Ishikawa (cell line): ENCODE data around the gene CDR2L.

ENCODE experiments used
- CEBPB ChIP-seq: IDR thresholded peaks from 2 replicates; pipeline ENCODE4 v1.6.1; 2012
- CREB1 ChIP-seq: IDR thresholded peaks from 2 replicates; pipeline ENCODE4 v1.6.1; 2012; ENCODE audit warnings: low read depth
- EGR1 ChIP-seq: IDR thresholded peaks from 2 replicates; pipeline ENCODE4 v1.6.1; 2012
- EP300 ChIP-seq: IDR thresholded peaks from 2 replicates; pipeline ENCODE4 v1.6.1; 2012; ENCODE audit warnings: borderline replicate concordance
- FOXM1 ChIP-seq: IDR thresholded peaks from 2 replicates; pipeline ENCODE4 v1.6.1; 2012; ENCODE audit warnings: low read depth, borderline replicate concordance
- MAX ChIP-seq: IDR thresholded peaks from 2 replicates; pipeline ENCODE4 v1.6.1; 2012
- NFIC ChIP-seq: IDR thresholded peaks from 2 replicates; pipeline ENCODE4 v1.6.1; 2012
- RAD21 ChIP-seq: IDR thresholded peaks from 2 replicates; pipeline ENCODE4 v1.6.1; 2012; ENCODE audit warnings: low read depth
- TAF1 ChIP-seq: IDR thresholded peaks from 2 replicates; pipeline ENCODE4 v1.6.1; 2012; ENCODE audit warnings: low read depth, mild to moderate bottlenecking
- TCF12 ChIP-seq: IDR thresholded peaks from 2 replicates; pipeline ENCODE4 v1.6.1; 2012; ENCODE audit warnings: low read depth
- TEAD4 ChIP-seq: IDR thresholded peaks from 2 replicates; pipeline ENCODE4 v1.6.1; 2012
- YY1 ChIP-seq: IDR thresholded peaks from 2 replicates; pipeline ENCODE4 v1.6.1; 2012; ENCODE audit warnings: low read depth
- ZBTB7A ChIP-seq: IDR thresholded peaks from 2 replicates; pipeline ENCODE4 v1.6.1; 2012; ENCODE audit warnings: low read depth
- TF ChIP-seq, protein P1 (sequence below): IDR thresholded peaks from 2 replicates; pipeline ENCODE4 v1.6.1; 2012
- TF ChIP-seq, protein P2 (sequence below): IDR thresholded peaks from 2 replicates; pipeline ENCODE4 v1.6.1; 2012; ENCODE audit warnings: low read depth, mild to moderate bottlenecking

CDR2L gene

GRCh38 chr17:75032720-75033280 is 45.4 kb downstream of the CDR2L start:
- TF ChIP-seq, protein P1, sequence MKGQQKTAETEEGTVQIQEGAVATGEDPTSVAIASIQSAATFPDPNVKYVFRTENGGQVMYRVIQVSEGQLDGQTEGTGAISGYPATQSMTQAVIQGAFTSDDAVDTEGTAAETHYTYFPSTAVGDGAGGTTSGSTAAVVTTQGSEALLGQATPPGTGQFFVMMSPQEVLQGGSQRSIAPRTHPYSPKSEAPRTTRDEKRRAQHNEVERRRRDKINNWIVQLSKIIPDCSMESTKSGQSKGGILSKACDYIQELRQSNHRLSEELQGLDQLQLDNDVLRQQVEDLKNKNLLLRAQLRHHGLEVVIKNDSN: no peak
- TF ChIP-seq NFIC (peak; percentile 55; the same call in 1 of the 2 replicates), TEAD4 (no peak), EGR1 (no peak), CEBPB (no peak), MAX (0 out of 2 replicates have a peak, but pooled peaks have one; percentile 25), FOXM1 (peak; percentile 7; the same call in 1 of the 2 replicates)

GRCh38 chr17:75033346-75034235 is 46.2 kb downstream of the CDR2L start:
- peak; percentile 12; the same call in 1 of the 2 replicates for TF ChIP-seq EP300
- 0 out of 2 replicates have a peak, but pooled peaks have one; percentile 9 for TF ChIP-seq YY1
- TF ChIP-seq TEAD4: peak; percentile 98
- TF ChIP-seq, protein P2, sequence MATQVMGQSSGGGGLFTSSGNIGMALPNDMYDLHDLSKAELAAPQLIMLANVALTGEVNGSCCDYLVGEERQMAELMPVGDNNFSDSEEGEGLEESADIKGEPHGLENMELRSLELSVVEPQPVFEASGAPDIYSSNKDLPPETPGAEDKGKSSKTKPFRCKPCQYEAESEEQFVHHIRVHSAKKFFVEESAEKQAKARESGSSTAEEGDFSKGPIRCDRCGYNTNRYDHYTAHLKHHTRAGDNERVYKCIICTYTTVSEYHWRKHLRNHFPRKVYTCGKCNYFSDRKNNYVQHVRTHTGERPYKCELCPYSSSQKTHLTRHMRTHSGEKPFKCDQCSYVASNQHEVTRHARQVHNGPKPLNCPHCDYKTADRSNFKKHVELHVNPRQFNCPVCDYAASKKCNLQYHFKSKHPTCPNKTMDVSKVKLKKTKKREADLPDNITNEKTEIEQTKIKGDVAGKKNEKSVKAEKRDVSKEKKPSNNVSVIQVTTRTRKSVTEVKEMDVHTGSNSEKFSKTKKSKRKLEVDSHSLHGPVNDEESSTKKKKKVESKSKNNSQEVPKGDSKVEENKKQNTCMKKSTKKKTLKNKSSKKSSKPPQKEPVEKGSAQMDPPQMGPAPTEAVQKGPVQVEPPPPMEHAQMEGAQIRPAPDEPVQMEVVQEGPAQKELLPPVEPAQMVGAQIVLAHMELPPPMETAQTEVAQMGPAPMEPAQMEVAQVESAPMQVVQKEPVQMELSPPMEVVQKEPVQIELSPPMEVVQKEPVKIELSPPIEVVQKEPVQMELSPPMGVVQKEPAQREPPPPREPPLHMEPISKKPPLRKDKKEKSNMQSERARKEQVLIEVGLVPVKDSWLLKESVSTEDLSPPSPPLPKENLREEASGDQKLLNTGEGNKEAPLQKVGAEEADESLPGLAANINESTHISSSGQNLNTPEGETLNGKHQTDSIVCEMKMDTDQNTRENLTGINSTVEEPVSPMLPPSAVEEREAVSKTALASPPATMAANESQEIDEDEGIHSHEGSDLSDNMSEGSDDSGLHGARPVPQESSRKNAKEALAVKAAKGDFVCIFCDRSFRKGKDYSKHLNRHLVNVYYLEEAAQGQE: no peak
- TF ChIP-seq RAD21: no peak
- TF ChIP-seq, protein P1: peak; percentile 91
- 0 out of 2 replicates have a peak, but pooled peaks have one; percentile 17 for TF ChIP-seq CREB1
- TF ChIP-seq CEBPB: peak; percentile 52; the same call in 1 of the 2 replicates
- no peak for TF ChIP-seq EGR1
- peak; percentile 92 for TF ChIP-seq MAX
- TF ChIP-seq TAF1: peak; percentile 23; the same call in 1 of the 2 replicates
- no peak; the same call in 1 of the 2 replicates for TF ChIP-seq TCF12
- peak; percentile 13; the same call in 1 of the 2 replicates for TF ChIP-seq FOXM1
- TF ChIP-seq NFIC: no peak; the same call in 1 of the 2 replicates
- TF ChIP-seq ZBTB7A: peak; percentile 38; the same call in 1 of the 2 replicates

DNA sequence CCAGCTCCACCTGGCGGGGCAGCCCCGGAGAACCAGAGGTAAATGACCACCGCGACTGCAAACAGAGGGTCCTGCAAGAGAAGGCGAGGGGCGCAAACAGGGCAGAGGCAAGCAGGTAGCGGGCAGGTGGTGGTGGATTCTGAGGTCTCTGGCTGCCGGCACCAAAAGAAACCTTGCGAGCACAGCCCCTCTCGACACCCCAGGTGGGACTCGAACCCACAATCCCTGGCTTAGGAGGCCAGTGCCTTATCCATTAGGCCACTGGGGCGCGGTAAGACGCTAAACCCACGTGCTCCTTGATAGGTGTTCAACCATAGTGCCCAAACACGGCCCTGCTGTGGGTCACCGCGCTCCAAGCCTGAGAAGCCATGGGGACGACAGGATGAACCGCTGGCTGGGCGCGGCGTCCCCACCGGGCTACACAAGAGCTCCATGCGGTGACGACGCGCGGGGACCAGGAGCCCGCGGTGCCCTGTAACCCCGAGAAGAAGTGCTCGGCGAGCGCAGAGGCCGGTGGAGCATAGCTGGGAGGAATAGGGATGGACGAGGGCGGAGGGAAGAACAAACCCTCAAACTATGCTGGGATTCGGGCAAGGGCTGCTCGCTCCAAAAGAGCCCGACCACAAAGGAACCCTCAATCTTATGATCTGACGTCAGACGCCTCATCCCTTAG is 46.9 kb downstream of the CDR2L start:
- TF ChIP-seq NFIC: no peak; the same call in 1 of the 2 replicates
- 0 out of 2 replicates have a peak, but pooled peaks have one; percentile 69 for TF ChIP-seq YY1
- no peak for TF ChIP-seq CEBPB
- peak; percentile 6; the same call in 1 of the 2 replicates for TF ChIP-seq CREB1
- TF ChIP-seq, protein P2: no peak
- TF ChIP-seq RAD21: peak; percentile 27
- TF ChIP-seq EGR1: no peak
- TF ChIP-seq, protein P1: peak; percentile 86
- TF ChIP-seq TAF1: peak; percentile 16; the same call in 1 of the 2 replicates
- TF ChIP-seq TEAD4: peak; percentile 96
- TF ChIP-seq EP300: no peak
- TF ChIP-seq ZBTB7A: peak; percentile 73; the same call in 1 of the 2 replicates
- peak; percentile 44; the same call in 1 of the 2 replicates for TF ChIP-seq TCF12
- TF ChIP-seq MAX: peak; percentile 97
- no peak for TF ChIP-seq FOXM1
